GM10248 (cell line): ENCODE measurements around the gene MBNL2.

ENCODE experiments used
- CTCF ChIA-PET: fragments of 300-600 bp; sonication (Branson Sonifier 250); formaldehyde crosslinking; extraction: SDS; loops from one replicate; lab custom pipeline; 2021; ENCODE audit warnings: antibody characterized with exemption; lab: Yijun Ruan, JAX
- POLR2A ChIA-PET: fragments of 350-650 bp; sonication (Branson Sonifier 250); formaldehyde crosslinking; extraction: SDS; loops from one replicate; lab custom pipeline; 2020; ENCODE audit warnings: antibody characterized with exemption; lab: Yijun Ruan, JAX
- DNase-seq: peaks from one replicate; pipeline ENCODE4 v3.0.0; 2012; ENCODE audit errors: extremely low spot score
- CTCF ChIP-seq: IDR thresholded peaks from 2 replicates; pipeline ENCODE4 v1.5.1; 2012; ENCODE audit warnings: mild to moderate bottlenecking, low read depth; ENCODE audit errors: extremely low read depth, missing control alignments, control extremely low read depth

Gene MBNL2

GRCh38 chr13:97369261-97369893, 147.2 kb downstream of the MBNL2 start:
- no peak for TF ChIP-seq CTCF
- CTCF ChIA-PET, result interaction anchor here (0.9 to 4.2 kb wide), 7 partner anchors 8 to 260 kb away, joined by 3 to 27 read pairs (median 4); no protein-coding TSS in a partner anchor
- peak; percentile 30 for DNase-seq
- POLR2A ChIA-PET, result no interaction called here

GRCh38 chr13:97371486-97372109, 149.5 kb downstream of the MBNL2 start:
- ChIA-PET POLR2A (no interaction called here), CTCF (interaction anchor here (0.7 to 1.4 kb wide), 2 partner anchors 12 to 262 kb away, joined by 3 to 6 read pairs; no protein-coding TSS in a partner anchor)
- DNase-seq, result no peak
- no peak for TF ChIP-seq CTCF

- POLR2A ChIA-PET, result no interaction called here
- CTCF ChIA-PET, result interaction anchor here (1.0 kb wide), 1 partner anchor 263 kb away, joined by 4 read pairs; no protein-coding TSS in a partner anchor
- no peak for DNase-seq
- no peak for TF ChIP-seq CTCF
These were observed 150.8 kb downstream of the MBNL2 start for GRCh38 chr13:97372936-97373335.

GRCh38 chr13:97373787-97374186, 151.7 kb downstream of the MBNL2 start:
- POLR2A ChIA-PET, result no interaction called here
- DNase-seq, result no peak
- CTCF ChIA-PET, result interaction anchor here (1.0 to 3.3 kb wide), 3 partner anchors 10 to 264 kb away, joined by 4 to 11 read pairs (median 4); no protein-coding TSS in a partner anchor
- no peak for TF ChIP-seq CTCF

GRCh38 chr13:97376981-97377380, 154.8 kb downstream of the MBNL2 start:
- ChIA-PET CTCF (interaction anchor here (1.0 to 3.3 kb wide), 3 partner anchors 9 to 268 kb away, joined by 4 to 16 read pairs (median 11); no protein-coding TSS in a partner anchor), POLR2A (no interaction called here)
- DNase-seq, result no peak
- TF ChIP-seq CTCF, result no peak

GRCh38 chr13:97379386-97379785, 157.3 kb downstream of the MBNL2 start:
- CTCF ChIA-PET, result interaction anchor here (1.5 kb wide), 1 partner anchor 269 kb away, joined by 3 read pairs; no protein-coding TSS in a partner anchor
- no peak for TF ChIP-seq CTCF
- POLR2A ChIA-PET, result no interaction called here
- DNase-seq, result no peak
